Astrocyte (in vitro differentiated cells and primary cell): ENCODE measurements around the gene TM2D3. TPM values are rescaled to one million over a fixed set of nuclear protein-coding genes. Genes with fewer than 3 reads are reported as not detected.

Source experiments
- DNase-seq: peaks from one replicate; pipeline ENCODE4 v3.0.0-alpha.2; 2010; ENCODE audit warnings: low read depth
- FAIRE-seq: peaks from 2 replicates; lab custom pipeline; 2011; peaks lifted over from hg19 to GRCh38; lab: Jason Lieb, UNC
- H2AFZ ChIP-seq: 2 replicates; pipeline ENCODE4 v1.6.0; 2012; ENCODE audit warnings: low read depth, low read length, inconsistent platforms
- H3K27ac ChIP-seq: 2 replicates; pipeline ENCODE4 v1.5.1; 2011; ENCODE audit warnings: low read depth, low read length, inconsistent platforms
- H3K27me3 ChIP-seq: 2 replicates; pipeline ENCODE4 v1.6.0; 2011; ENCODE audit warnings: low read length, inconsistent platforms; ENCODE audit not compliant: insufficient read depth
- H3K36me3 ChIP-seq: 2 replicates; pipeline ENCODE4 v1.5.1; 2011; ENCODE audit warnings: low read length, inconsistent platforms; ENCODE audit not compliant: insufficient read depth
- H3K4me1 ChIP-seq: 2 replicates; pipeline ENCODE4 v1.5.1; 2011; ENCODE audit warnings: low read length, inconsistent platforms; ENCODE audit not compliant: insufficient read depth
- H3K4me2 ChIP-seq: 2 replicates; pipeline ENCODE4 v1.6.0; 2012; ENCODE audit warnings: low read length, inconsistent platforms
- H3K4me3 ChIP-seq: 2 replicates; pipeline ENCODE4 v1.5.1; 2011; ENCODE audit warnings: low read depth, mild to moderate bottlenecking, low read length, inconsistent platforms; ENCODE audit not compliant: insufficient read depth
- H3K79me2 ChIP-seq: 2 replicates; pipeline ENCODE4 v1.6.0; 2012; ENCODE audit warnings: mild to moderate bottlenecking, low read length, inconsistent platforms; ENCODE audit not compliant: insufficient read depth
- H3K9ac ChIP-seq: 2 replicates; pipeline ENCODE4 v1.6.0; 2012; ENCODE audit warnings: mild to moderate bottlenecking, low read length, inconsistent platforms
- H3K9me3 ChIP-seq: 2 replicates; pipeline ENCODE4 v1.5.1; 2012; ENCODE audit warnings: low read depth, mild to moderate bottlenecking, low read length, inconsistent platforms; ENCODE audit not compliant: insufficient read depth
- H4K20me1 ChIP-seq: 2 replicates; pipeline ENCODE4 v1.6.0; 2012; ENCODE audit warnings: low read length, inconsistent platforms; ENCODE audit not compliant: insufficient read depth
- H3K27ac Mint-ChIP-seq: one replicate; pipeline ENCODE4 v1.8.0; 2021; ENCODE audit warnings: mild to moderate bottlenecking, mixed read lengths; ENCODE audit not compliant: unreplicated experiment
- H3K27me3 Mint-ChIP-seq: one replicate; pipeline ENCODE4 v1.8.0; 2021; ENCODE audit warnings: low read depth, mixed read lengths; ENCODE audit not compliant: unreplicated experiment
- H3K36me3 Mint-ChIP-seq: one replicate; pipeline ENCODE4 v1.8.0; 2021; ENCODE audit warnings: low read depth, mixed read lengths; ENCODE audit not compliant: unreplicated experiment
- H3K4me1 Mint-ChIP-seq: one replicate; pipeline ENCODE4 v1.8.0; 2021; ENCODE audit warnings: low read depth, mixed read lengths; ENCODE audit not compliant: unreplicated experiment
- H3K4me3 Mint-ChIP-seq: one replicate; pipeline ENCODE4 v1.8.0; 2021; ENCODE audit warnings: mild to moderate bottlenecking, moderate library complexity, mixed read lengths; ENCODE audit not compliant: unreplicated experiment
- H3K9me3 Mint-ChIP-seq: one replicate; pipeline ENCODE4 v1.8.0; 2021; ENCODE audit warnings: mild to moderate bottlenecking, mixed read lengths; ENCODE audit not compliant: unreplicated experiment
- EZH2 ChIP-seq: IDR thresholded peaks from 2 replicates; pipeline ENCODE4 v1.6.1; 2012; ENCODE audit warnings: mild to moderate bottlenecking, low read length, inconsistent platforms; ENCODE audit not compliant: insufficient read depth
- total RNA-seq: library from RNA; stranded (reverse); gene quantifications from 2 replicates; pipeline ENCODE4 v1.2.1, GENCODE V29; 2021
- TF ChIP-seq, protein P1 (sequence below): IDR thresholded peaks from 2 replicates; pipeline ENCODE4 v1.5.1; 2011; ENCODE audit warnings: low read depth, mild to moderate bottlenecking, inconsistent platforms, low read length, moderate library complexity; ENCODE audit not compliant: insufficient read depth

The TM2D3 gene
- total RNA-seq, 1 donor from 2014 or later, result 28.1 TPM

DNA sequence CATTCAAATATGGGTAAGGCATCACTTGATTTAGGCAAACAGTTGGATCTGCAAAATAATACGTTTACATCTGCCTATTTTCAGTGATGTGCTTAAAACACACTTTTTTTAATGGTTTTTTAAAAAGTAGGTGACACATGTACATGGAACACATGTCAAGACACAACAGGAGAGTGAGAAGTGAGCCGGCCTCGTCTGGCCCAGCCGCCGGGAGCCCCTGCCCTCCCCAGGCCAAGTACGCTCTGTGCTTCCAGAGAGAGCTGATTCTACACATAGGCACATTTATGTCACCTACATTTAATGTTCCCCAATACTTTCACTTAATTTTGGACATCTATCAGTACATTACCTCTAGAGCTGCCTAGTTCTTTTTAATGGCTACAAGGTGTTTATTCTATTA, 3.8 kb downstream of the TM2D3 start:
- H3K9ac ChIP-seq, result no peak overlapping the region
- no peak overlapping the region for H3K4me3 ChIP-seq
- H4K20me1 ChIP-seq, result peaks cover 32% of the 10 kb centered on the region
- Mint-ChIP-seq H3K27ac (no peak overlapping the region), H3K9me3 (no peaks in the 10 kb centered on the region), H3K36me3 (peaks cover 3% of the 10 kb centered on the region), H3K4me3 (no peak overlapping the region), H3K27me3 (no peaks in the 10 kb centered on the region), H3K4me1 (peaks cover 12% of the 10 kb centered on the region)
- peaks cover 10% of the 10 kb centered on the region for H3K4me1 ChIP-seq
- no peak overlapping the region for H3K4me2 ChIP-seq
- DNase-seq (no peak), FAIRE-seq (no peak)
- no peaks in the 10 kb centered on the region for H3K27me3 ChIP-seq
- H3K36me3 ChIP-seq, result peaks cover 29% of the 10 kb centered on the region
- no peak overlapping the region for H2AFZ ChIP-seq
- no peaks in the 10 kb centered on the region for H3K9me3 ChIP-seq
- peaks cover 58% of the 10 kb centered on the region for H3K79me2 ChIP-seq
- TF ChIP-seq, protein P1, sequence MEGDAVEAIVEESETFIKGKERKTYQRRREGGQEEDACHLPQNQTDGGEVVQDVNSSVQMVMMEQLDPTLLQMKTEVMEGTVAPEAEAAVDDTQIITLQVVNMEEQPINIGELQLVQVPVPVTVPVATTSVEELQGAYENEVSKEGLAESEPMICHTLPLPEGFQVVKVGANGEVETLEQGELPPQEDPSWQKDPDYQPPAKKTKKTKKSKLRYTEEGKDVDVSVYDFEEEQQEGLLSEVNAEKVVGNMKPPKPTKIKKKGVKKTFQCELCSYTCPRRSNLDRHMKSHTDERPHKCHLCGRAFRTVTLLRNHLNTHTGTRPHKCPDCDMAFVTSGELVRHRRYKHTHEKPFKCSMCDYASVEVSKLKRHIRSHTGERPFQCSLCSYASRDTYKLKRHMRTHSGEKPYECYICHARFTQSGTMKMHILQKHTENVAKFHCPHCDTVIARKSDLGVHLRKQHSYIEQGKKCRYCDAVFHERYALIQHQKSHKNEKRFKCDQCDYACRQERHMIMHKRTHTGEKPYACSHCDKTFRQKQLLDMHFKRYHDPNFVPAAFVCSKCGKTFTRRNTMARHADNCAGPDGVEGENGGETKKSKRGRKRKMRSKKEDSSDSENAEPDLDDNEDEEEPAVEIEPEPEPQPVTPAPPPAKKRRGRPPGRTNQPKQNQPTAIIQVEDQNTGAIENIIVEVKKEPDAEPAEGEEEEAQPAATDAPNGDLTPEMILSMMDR, result no peak
- TF ChIP-seq EZH2, result no peak
- H3K27ac ChIP-seq, result no peak overlapping the region

DNA sequence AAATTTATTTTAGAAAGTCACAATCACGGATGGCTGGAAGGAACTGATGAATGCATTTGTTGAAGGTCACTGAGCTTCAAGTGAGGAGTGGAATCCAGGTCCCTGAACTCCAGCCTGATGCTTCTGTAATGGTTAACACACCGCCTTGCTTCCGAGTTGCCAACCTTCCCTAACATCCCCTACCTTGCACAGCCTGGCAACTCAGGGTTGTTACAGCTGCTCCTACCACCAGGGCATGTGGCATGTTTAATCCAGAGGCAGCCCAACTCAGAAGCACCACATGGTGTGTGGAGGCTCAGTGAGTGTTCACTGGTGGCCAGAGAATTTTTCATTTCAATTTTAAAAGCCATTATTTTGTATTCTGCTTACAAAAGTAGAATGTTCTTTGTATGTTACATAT, 4.9 kb downstream of the TM2D3 start:
- H3K4me1 Mint-ChIP-seq, result peaks cover 12% of the 10 kb centered on the region
- no peaks in the 10 kb centered on the region for H3K9me3 Mint-ChIP-seq
- Histone ChIP-seq H3K27me3 (no peaks in the 10 kb centered on the region), H3K4me3 (no peak overlapping the region), H2AFZ (no peak overlapping the region), H3K79me2 (peaks cover 52% of the 10 kb centered on the region), H3K9me3 (no peaks in the 10 kb centered on the region), H3K27ac (no peak overlapping the region), H3K36me3 (peaks cover 33% of the 10 kb centered on the region), H4K20me1 (peaks cover 32% of the 10 kb centered on the region), H3K4me1 (peaks cover 6% of the 10 kb centered on the region), H3K4me2 (no peak overlapping the region), H3K9ac (no peak overlapping the region)
- H3K36me3 Mint-ChIP-seq, result peaks cover 3% of the 10 kb centered on the region
- FAIRE-seq, result no peak
- no peak for TF ChIP-seq EZH2
- TF ChIP-seq, protein P1, result no peak
- no peak overlapping the region for H3K27ac Mint-ChIP-seq
- H3K27me3 Mint-ChIP-seq, result no peaks in the 10 kb centered on the region
- DNase-seq, result no peak
- H3K4me3 Mint-ChIP-seq, result no peak overlapping the region

DNA sequence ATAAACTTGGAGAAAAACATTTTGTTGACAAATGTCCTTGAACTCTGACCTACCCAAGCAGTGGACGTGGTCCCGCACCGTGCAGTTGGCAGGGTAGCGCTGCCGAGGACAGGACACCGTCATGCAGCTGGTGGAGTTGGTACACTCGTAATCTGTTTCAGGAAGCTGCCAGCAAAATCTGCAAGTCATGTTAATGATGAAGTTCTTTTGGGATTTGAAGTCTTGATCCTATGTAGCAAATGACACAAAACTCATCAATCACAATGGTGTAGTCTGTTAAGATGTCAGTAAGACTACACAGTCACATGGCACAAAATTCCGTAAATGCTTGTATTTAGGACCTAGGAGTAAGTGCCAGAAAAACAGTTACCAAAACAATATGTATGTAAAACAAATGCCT, 5.5 kb downstream of the TM2D3 start:
- FAIRE-seq (no peak), DNase-seq (no peak)
- Histone ChIP-seq H3K27ac (no peak overlapping the region), H3K27me3 (no peaks in the 10 kb centered on the region), H2AFZ (no peak overlapping the region), H3K4me1 (peaks cover 6% of the 10 kb centered on the region), H3K4me3 (no peak overlapping the region), H3K79me2 (peaks cover 49% of the 10 kb centered on the region), H3K36me3 (peaks cover 34% of the 10 kb centered on the region), H3K4me2 (no peak overlapping the region), H4K20me1 (peaks cover 32% of the 10 kb centered on the region), H3K9ac (no peak overlapping the region), H3K9me3 (no peaks in the 10 kb centered on the region)
- Mint-ChIP-seq H3K27me3 (no peaks in the 10 kb centered on the region), H3K4me1 (peaks cover 12% of the 10 kb centered on the region), H3K4me3 (no peak overlapping the region), H3K9me3 (no peaks in the 10 kb centered on the region), H3K36me3 (peaks cover 3% of the 10 kb centered on the region), H3K27ac (no peak overlapping the region)
- no peak for TF ChIP-seq EZH2
- TF ChIP-seq, protein P1, result no peak
